H9 (cell line): Measurements from ENCODE around the gene PRCC. TPM values are rescaled to one million over a fixed set of nuclear protein-coding genes. Genes with fewer than 3 reads are reported as not detected.

Experiments
- DNase-seq: peaks from one replicate; pipeline ENCODE4 v3.0.0-alpha.2; 2017
- H2AFZ ChIP-seq: one replicate; pipeline ENCODE4 v1.6.1; 2013; ENCODE audit warnings: mild to moderate bottlenecking, low read length, control low read depth, moderate library complexity
- H2AK5ac ChIP-seq: 2 replicates; pipeline ENCODE4 v1.6.1; 2013; ENCODE audit warnings: low read length, control low read depth, mixed read lengths; ENCODE audit not compliant: insufficient read length
- H2BK120ac ChIP-seq: one replicate; pipeline ENCODE4 v1.6.1; 2013; ENCODE audit warnings: low read depth, mild to moderate bottlenecking, low read length, control low read depth, inconsistent platforms; ENCODE audit not compliant: poor library complexity, severe bottlenecking
- H2BK12ac ChIP-seq: 2 replicates; pipeline ENCODE4 v1.6.1; 2013; ENCODE audit warnings: low read length, control low read depth, mixed read lengths, low read depth; ENCODE audit not compliant: insufficient read length
- H2BK15ac ChIP-seq: 2 replicates; pipeline ENCODE4 v1.6.1; 2013; ENCODE audit warnings: low read depth, low read length, control low read depth
- H2BK20ac ChIP-seq: one replicate; pipeline ENCODE4 v1.6.1; 2013; ENCODE audit warnings: low read depth, mild to moderate bottlenecking, low read length, control low read depth, inconsistent platforms; ENCODE audit not compliant: poor library complexity, severe bottlenecking
- H2BK5ac ChIP-seq: 2 replicates; pipeline ENCODE4 v1.6.1; 2013; ENCODE audit warnings: low read length, control low read depth, mixed read lengths; ENCODE audit not compliant: insufficient read length
- H3K14ac ChIP-seq: 2 replicates; pipeline ENCODE4 v1.6.1; 2013; ENCODE audit warnings: low read length, control low read depth; ENCODE audit not compliant: insufficient read depth
- H3K18ac ChIP-seq: 2 replicates; pipeline ENCODE4 v1.6.1; 2013; ENCODE audit warnings: low read depth, mild to moderate bottlenecking, mixed read lengths, low read length, control low read depth; ENCODE audit not compliant: insufficient read length
- H3K23ac ChIP-seq: 2 replicates; pipeline ENCODE4 v1.6.1; 2013; ENCODE audit warnings: low read length, control low read depth, mixed read lengths, low read depth; ENCODE audit not compliant: insufficient read length
- H3K23me2 ChIP-seq: 2 replicates; pipeline ENCODE4 v1.6.1; 2013; ENCODE audit warnings: low read depth, mild to moderate bottlenecking, mixed read lengths, low read length, control low read depth; ENCODE audit not compliant: insufficient read length, poor library complexity, severe bottlenecking
- H3K27ac ChIP-seq: 2 replicates; pipeline ENCODE4 v1.5.1; 2013; ENCODE audit warnings: low read length, control low read depth, mixed read lengths, low read depth; ENCODE audit not compliant: insufficient read length
- H3K27me3 ChIP-seq: 2 replicates; pipeline ENCODE4 v1.6.1; 2013; ENCODE audit warnings: low read length, control low read depth, inconsistent platforms; ENCODE audit not compliant: insufficient read depth
- H3K4ac ChIP-seq: 2 replicates; pipeline ENCODE4 v1.6.1; 2013; ENCODE audit warnings: low read depth, mild to moderate bottlenecking, control low read depth, inconsistent platforms, low read length, moderate library complexity
- H3K4me1 ChIP-seq: 2 replicates; pipeline ENCODE4 v1.6.1; 2013; ENCODE audit warnings: low read length, control low read depth, inconsistent platforms; ENCODE audit not compliant: insufficient read depth
- H3K4me2 ChIP-seq: 2 replicates; pipeline ENCODE4 v1.6.1; 2013; ENCODE audit warnings: low read length, control low read depth, mixed read lengths; ENCODE audit not compliant: insufficient read length, insufficient read depth
- H3K56ac ChIP-seq: 2 replicates; pipeline ENCODE4 v1.6.1; 2013; ENCODE audit warnings: low read depth, mild to moderate bottlenecking, mixed read lengths, low read length, control low read depth; ENCODE audit not compliant: insufficient read length
- H3K79me1 ChIP-seq: 2 replicates; pipeline ENCODE4 v1.6.1; 2013; ENCODE audit warnings: low read depth, mild to moderate bottlenecking, moderate library complexity, low read length, control low read depth, inconsistent platforms; ENCODE audit not compliant: insufficient read depth, poor library complexity, severe bottlenecking
- H3K79me2 ChIP-seq: 2 replicates; pipeline ENCODE4 v1.6.1; 2013; ENCODE audit warnings: low read length, control low read depth, inconsistent platforms; ENCODE audit not compliant: insufficient read depth
- H3K9ac ChIP-seq: 2 replicates; pipeline ENCODE4 v1.6.1; 2013; ENCODE audit warnings: low read length, control low read depth, mixed read lengths; ENCODE audit not compliant: insufficient read length; ENCODE audit errors: extremely low read depth
- H3K9me3 ChIP-seq: one replicate; pipeline ENCODE4 v1.6.1; 2013; ENCODE audit warnings: low read depth, low read length, inconsistent platforms; ENCODE audit not compliant: control insufficient read depth
- H3T11ph ChIP-seq: one replicate; pipeline ENCODE4 v1.6.1; 2013; ENCODE audit warnings: mild to moderate bottlenecking, low read length, control low read depth, inconsistent platforms
- H4K20me1 ChIP-seq: one replicate; pipeline ENCODE4 v1.6.1; 2013; ENCODE audit not compliant: control insufficient read depth, insufficient read length, insufficient read depth
- H4K5ac ChIP-seq: 2 replicates; pipeline ENCODE4 v1.6.1; 2013; ENCODE audit warnings: low read depth, mild to moderate bottlenecking, mixed read lengths, low read length, control low read depth; ENCODE audit not compliant: insufficient read length
- H4K8ac ChIP-seq: replicated peaks from 2 replicates; pipeline ENCODE4 v1.6.1; 2013; ENCODE audit warnings: low read length, control low read depth, mixed read lengths, low read depth; ENCODE audit not compliant: insufficient read length
- H4K91ac ChIP-seq: 2 replicates; pipeline ENCODE4 v1.6.1; 2013; ENCODE audit warnings: low read depth, mild to moderate bottlenecking, moderate library complexity, mixed read lengths, low read length, control low read depth; ENCODE audit not compliant: insufficient read length
- H3K27ac Mint-ChIP-seq, 3 experiments: 2 replicates in 2 of 3; 3 replicates in 1 of 3; pipeline ENCODE4 v1.8.0; 2020 to 2021; ENCODE audit warnings: mixed read lengths in 3 of 3, mild to moderate bottlenecking in 1 of 3, moderate library complexity in 1 of 3
- H3K27me3 Mint-ChIP-seq: 2 replicates; pipeline ENCODE4 v1.8.0; 2021; ENCODE audit warnings: low read depth, mild to moderate bottlenecking, moderate library complexity, mixed read lengths
- H3K36me3 Mint-ChIP-seq, 3 experiments: 2 replicates in 2 of 3; 3 replicates in 1 of 3; pipeline ENCODE4 v1.8.0; 2020 to 2021; ENCODE audit warnings: low read depth in 3 of 3, mixed read lengths in 3 of 3; ENCODE audit not compliant: insufficient read depth in 1 of 3
- H3K4me1 Mint-ChIP-seq, 2 experiments: 2 replicates each; pipeline ENCODE4 v1.8.0; 2020; ENCODE audit warnings: mixed read lengths in 2 of 2
- H3K4me3 Mint-ChIP-seq, 2 experiments: 2 replicates in 1 of 2; 3 replicates in 1 of 2; pipeline ENCODE4 v1.8.0; 2020 to 2021; ENCODE audit warnings: mild to moderate bottlenecking in 2 of 2, mixed read lengths in 2 of 2, moderate library complexity in 1 of 2
- H3K9me3 Mint-ChIP-seq, 2 experiments: 2 replicates in 1 of 2; 3 replicates in 1 of 2; pipeline ENCODE4 v1.8.0; 2020; ENCODE audit warnings: mild to moderate bottlenecking in 2 of 2, mixed read lengths in 2 of 2, moderate library complexity in 1 of 2
- WGBS: extraction: QIAGEN DNeasy Blood & Tissue Kit; methylation state at CpG from one replicate; pipeline ENCODE4 v1.1.7; 2013; ENCODE audit warnings: missing lambda C conversion rate, low lambda C conversion rate, mixed read lengths; ENCODE audit not compliant: insufficient read length; ENCODE audit errors: extremely low coverage; 5-methylcytosine and 5-hydroxymethylcytosine counted together
- total RNA-seq: library from RNA; stranded (reverse); gene quantifications from 2 replicates; pipeline ENCODE4 v1.2.1, GENCODE V29; 2021
- TF ChIP-seq, protein P1 (sequence below): fragments of 200-600 bp; sonication (generic); conservative IDR thresholded peaks from 3 replicates; pipeline ENCODE4 v1.8.0; 2021; ENCODE audit warnings: antibody characterized with exemption, mild to moderate bottlenecking

The PRCC gene
- total RNA-seq, 1 experiment from 2014 or later: 129 TPM

DNA sequence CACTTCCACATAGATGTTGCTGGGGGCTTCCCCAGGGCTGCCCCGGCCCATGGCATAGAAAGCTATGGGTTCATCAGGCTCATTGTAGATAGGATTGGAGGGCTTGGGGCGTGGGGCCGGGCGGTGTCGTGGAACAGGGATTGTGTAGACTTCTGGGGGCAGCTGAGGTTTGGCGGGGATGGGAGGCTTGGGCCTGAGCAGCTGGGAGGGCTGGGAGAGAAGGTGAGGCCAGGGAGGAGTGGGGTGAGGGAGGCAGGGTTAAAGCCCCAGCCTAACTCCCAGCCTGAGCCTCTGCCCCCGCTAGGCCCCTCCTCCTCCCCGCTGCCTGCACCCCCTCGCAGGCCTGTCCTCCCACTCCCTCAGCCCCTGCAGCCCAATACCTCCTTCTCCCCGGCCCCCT is 41.9 kb downstream of the PRCC start:
- H3K79me1 ChIP-seq: no peaks in the 10 kb centered on the region
- no peak overlapping the region for H3K4ac ChIP-seq
- H2AFZ ChIP-seq: no peak overlapping the region
- no peak overlapping the region for H3K9ac ChIP-seq
- H2BK12ac ChIP-seq: no peak overlapping the region
- H3T11ph ChIP-seq: no peak overlapping the region
- no peaks in the 10 kb centered on the region for H4K20me1 ChIP-seq
- H3K79me2 ChIP-seq: no peaks in the 10 kb centered on the region
- no peak overlapping the region for H2BK5ac ChIP-seq
- TF ChIP-seq, protein P1, sequence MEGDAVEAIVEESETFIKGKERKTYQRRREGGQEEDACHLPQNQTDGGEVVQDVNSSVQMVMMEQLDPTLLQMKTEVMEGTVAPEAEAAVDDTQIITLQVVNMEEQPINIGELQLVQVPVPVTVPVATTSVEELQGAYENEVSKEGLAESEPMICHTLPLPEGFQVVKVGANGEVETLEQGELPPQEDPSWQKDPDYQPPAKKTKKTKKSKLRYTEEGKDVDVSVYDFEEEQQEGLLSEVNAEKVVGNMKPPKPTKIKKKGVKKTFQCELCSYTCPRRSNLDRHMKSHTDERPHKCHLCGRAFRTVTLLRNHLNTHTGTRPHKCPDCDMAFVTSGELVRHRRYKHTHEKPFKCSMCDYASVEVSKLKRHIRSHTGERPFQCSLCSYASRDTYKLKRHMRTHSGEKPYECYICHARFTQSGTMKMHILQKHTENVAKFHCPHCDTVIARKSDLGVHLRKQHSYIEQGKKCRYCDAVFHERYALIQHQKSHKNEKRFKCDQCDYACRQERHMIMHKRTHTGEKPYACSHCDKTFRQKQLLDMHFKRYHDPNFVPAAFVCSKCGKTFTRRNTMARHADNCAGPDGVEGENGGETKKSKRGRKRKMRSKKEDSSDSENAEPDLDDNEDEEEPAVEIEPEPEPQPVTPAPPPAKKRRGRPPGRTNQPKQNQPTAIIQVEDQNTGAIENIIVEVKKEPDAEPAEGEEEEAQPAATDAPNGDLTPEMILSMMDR: no peak
- no peak overlapping the region for H4K91ac ChIP-seq
- no peaks in the 10 kb centered on the region; a peak in 1 of 5 replicates for H3K9me3 Mint-ChIP-seq
- no peaks in the 10 kb centered on the region; the same call in 1 of the 2 replicates for H3K4me1 ChIP-seq
- no CpG with 5 or more reads among the region's 10 CpGs for WGBS
- H4K8ac ChIP-seq: no peak overlapping the region
- H3K14ac ChIP-seq: no peak overlapping the region
- peaks cover 0 to 12% (median 4%) of the 10 kb centered on the region in 3 experiments; a peak in 3 of 7 replicates for H3K36me3 Mint-ChIP-seq
- no peak overlapping the region for H3K27ac ChIP-seq
- H2AK5ac ChIP-seq: no peak overlapping the region
- peaks cover 5% of the 10 kb centered on the region for H3K23me2 ChIP-seq
- peak overlapping the region in 2 of 3 experiments; percentile 25 to 31; a peak in 1 of 7 replicates for H3K27ac Mint-ChIP-seq
- H4K5ac ChIP-seq: no peak overlapping the region
- H3K4me2 ChIP-seq: no peak overlapping the region
- no peaks in the 10 kb centered on the region for H3K9me3 ChIP-seq
- DNase-seq: no peak
- no peak overlapping the region for H3K56ac ChIP-seq
- H2BK120ac ChIP-seq: no peak overlapping the region
- H3K18ac ChIP-seq: no peak overlapping the region
- H2BK20ac ChIP-seq: no peak overlapping the region
- H3K27me3 ChIP-seq: peaks cover 4% of the 10 kb centered on the region
- peaks cover 38% of the 10 kb centered on the region for H3K27me3 Mint-ChIP-seq
- H3K4me3 Mint-ChIP-seq: no peak overlapping the region
- no peak overlapping the region for H3K23ac ChIP-seq
- no peak overlapping the region for H2BK15ac ChIP-seq
- peaks cover 14 to 38% of the 10 kb centered on the region in 2 experiments for H3K4me1 Mint-ChIP-seq
